Testis (tissue), 2 donors: ENCODE data around the gene HIGD1A.

Source experiments
- POLR2A ChIP-seq: fragments of 450-650 bp; IDR thresholded peaks from one replicate; pipeline ENCODE4 v1.6.1; 2017; ENCODE audit warnings: antibody characterized with exemption, mild to moderate bottlenecking, moderate library complexity
- TF ChIP-seq, protein P1 (sequence below), 3 experiments: fragments of 450-650 bp in 2 of 3; fragments of 200-600 bp in 1 of 3; sonication (generic) in 1 of 3; IDR thresholded peaks; one replicate each; pipeline ENCODE4 v1.5.1; 2016 to 2019; ENCODE audit warnings: antibody characterized with exemption in 3 of 3, mild to moderate bottlenecking in 2 of 3, moderate library complexity in 1 of 3

DNA sequence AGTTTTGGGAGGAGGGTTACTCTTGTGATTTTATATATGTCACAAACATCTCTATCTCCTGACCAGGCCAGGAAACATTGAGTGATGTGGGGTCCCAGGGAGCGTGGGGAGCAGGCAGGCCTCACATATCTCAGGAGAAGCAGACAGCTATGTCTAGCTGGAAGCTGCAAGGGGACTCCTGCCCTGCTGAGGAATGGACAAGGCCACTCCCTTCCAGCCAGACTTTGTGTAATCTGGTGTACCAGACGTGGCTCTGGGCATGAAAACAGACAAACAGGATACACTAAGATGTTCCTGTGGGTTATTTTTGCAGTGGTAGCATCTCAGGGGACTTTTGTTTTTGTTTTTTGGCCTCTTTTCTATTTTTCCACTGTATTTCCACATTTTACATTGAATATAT lies 48.2 kb upstream of the HIGD1A start:
- TF ChIP-seq POLR2A, result no peak
- TF ChIP-seq, protein P1, sequence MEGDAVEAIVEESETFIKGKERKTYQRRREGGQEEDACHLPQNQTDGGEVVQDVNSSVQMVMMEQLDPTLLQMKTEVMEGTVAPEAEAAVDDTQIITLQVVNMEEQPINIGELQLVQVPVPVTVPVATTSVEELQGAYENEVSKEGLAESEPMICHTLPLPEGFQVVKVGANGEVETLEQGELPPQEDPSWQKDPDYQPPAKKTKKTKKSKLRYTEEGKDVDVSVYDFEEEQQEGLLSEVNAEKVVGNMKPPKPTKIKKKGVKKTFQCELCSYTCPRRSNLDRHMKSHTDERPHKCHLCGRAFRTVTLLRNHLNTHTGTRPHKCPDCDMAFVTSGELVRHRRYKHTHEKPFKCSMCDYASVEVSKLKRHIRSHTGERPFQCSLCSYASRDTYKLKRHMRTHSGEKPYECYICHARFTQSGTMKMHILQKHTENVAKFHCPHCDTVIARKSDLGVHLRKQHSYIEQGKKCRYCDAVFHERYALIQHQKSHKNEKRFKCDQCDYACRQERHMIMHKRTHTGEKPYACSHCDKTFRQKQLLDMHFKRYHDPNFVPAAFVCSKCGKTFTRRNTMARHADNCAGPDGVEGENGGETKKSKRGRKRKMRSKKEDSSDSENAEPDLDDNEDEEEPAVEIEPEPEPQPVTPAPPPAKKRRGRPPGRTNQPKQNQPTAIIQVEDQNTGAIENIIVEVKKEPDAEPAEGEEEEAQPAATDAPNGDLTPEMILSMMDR (IDR thresholded peaks at IDR 0.05), result no peak
